A549 treated with Hydrocortisone at 1 μM for 4 hours (cell line): ENCODE measurements around the gene OR51G2. TPM values are rescaled to one million over a fixed set of nuclear protein-coding genes. Genes with fewer than 3 reads are reported as not detected.

ENCODE experiments used
- total RNA-seq: library from RNA; stranded (reverse); fragments of 200-300 nt; extraction: Qiagen RNA extraction; gene quantifications from 5 replicates; pipeline ENCODE4 v1.2.3, GENCODE V29; 2022

Gene OR51G2, protein sequence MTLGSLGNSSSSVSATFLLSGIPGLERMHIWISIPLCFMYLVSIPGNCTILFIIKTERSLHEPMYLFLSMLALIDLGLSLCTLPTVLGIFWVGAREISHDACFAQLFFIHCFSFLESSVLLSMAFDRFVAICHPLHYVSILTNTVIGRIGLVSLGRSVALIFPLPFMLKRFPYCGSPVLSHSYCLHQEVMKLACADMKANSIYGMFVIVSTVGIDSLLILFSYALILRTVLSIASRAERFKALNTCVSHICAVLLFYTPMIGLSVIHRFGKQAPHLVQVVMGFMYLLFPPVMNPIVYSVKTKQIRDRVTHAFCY
- not detected in 5 replicates for total RNA-seq

DNA sequence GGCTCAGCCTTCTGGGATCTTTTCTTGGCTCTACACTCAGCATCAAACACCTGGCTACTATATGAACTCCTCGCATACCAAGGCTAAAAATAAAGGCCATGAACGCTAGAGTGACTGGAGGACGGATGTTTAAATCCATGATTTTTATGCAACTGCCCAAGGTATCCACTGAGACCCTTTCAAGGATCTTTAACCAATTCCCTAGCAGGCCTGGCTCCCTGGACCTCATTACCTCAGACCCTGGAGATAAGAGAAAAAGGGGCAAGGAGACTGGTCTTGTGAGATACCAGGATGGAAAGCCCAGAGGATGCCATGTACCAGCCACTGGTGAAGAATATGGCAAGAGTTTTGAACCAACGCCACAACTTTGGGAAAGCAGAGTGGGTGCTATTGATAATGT is at the start of gene OR51G2:
Gene OR51G2 (minus strand): TSS at position 101 of the 400 bp plus-strand sequence. CDS start 3,687 bp downstream, outside the sequence.

GRCh38 chr11:4955613-4956012 is 36.5 kb upstream of the OR51G2 start, which contains the start of gene OR51A2:
OR51A2 (minus strand) TSS chr11:4955713; CDS start chr11:4955713, 0 bp downstream.

GRCh38 chr11:4947505-4947904 is 28.4 kb upstream of the OR51G2 start, which contains the start of gene OR51A4:
OR51A4 (minus strand) TSS chr11:4947605; CDS start chr11:4947100, 505 bp downstream.

DNA sequence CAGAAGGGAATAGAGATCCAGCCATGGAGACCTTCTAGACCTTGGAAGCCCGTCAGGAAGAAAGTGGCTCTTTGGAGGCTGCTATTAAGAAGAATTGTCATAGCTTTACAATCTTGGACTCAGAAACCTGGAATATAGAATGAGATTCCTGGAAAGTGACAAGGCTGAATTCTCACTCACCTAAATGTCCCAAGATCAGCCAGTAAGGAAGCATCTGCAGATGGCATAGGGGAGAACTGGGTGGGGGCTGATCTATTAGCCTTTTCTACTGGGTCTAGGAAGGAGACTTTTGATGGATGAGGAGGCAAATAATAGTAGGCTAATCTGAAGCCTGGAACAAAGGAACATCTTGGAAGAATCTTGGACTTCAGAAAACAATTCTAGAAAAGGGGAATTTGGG is 5.1 kb upstream of the OR51G2 start, which contains the start of gene OR51G1:
Gene OR51G1 (minus strand): TSS at position 101 of the 400 bp plus-strand sequence. CDS start 0 bp downstream, at position 101.

DNA sequence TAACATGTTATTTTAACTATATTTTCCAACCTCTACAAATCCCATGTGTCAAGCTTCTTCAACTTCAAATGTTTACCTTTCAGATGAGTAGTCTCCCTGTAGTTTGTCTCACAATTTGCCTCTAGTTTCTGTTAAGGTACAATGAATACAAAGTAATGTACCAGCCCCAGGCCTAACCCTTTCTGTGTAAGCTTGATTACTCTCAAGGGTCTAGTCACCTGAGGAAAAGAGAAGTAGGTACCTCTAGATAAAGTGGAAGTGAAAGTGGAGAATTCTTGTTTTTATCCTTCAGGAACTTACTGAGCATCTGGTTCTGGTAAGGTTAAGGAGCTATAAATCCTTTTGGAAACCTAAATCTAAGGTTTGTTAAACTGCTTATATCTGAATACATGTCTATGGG is 15.7 kb downstream of the OR51G2 start, which contains the start of gene OR51A7:
Gene OR51A7 (plus strand): TSS at position 300 of the 400 bp plus-strand sequence. CDS start 3,587 bp downstream, outside the sequence.

DNA sequence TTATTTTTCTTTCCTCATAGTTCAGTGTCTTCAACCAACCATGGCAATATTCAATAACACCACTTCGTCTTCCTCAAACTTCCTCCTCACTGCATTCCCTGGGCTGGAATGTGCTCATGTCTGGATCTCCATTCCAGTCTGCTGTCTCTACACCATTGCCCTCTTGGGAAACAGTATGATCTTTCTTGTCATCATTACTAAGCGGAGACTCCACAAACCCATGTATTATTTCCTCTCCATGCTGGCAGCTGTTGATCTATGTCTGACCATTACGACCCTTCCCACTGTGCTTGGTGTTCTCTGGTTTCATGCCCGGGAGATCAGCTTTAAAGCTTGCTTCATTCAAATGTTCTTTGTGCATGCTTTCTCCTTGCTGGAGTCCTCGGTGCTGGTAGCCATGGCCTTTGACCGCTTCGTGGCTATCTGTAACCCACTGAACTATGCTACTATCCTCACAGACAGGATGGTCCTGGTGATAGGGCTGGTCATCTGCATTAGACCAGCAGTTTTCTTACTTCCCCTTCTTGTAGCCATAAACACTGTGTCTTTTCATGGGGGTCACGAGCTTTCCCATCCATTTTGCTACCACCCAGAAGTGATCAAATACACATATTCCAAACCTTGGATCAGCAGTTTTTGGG is 37.2 kb downstream of the OR51G2 start, which contains the start of gene OR51T1:
Gene OR51T1 (plus strand): TSS at position 41 of the 641 bp plus-strand sequence. CDS start 0 bp downstream, at position 41.

Other genes starting within 250 kb of the OR51G2 start
- gene OR51E2, start 221.5 kb downstream of the OR51G2 start, total RNA-seq, result not detected in 5 replicates
- gene MMP26, start 214.6 kb downstream of the OR51G2 start, total RNA-seq, result not detected in 5 replicates
- gene OR51F1, start 149.4 kb downstream of the OR51G2 start, total RNA-seq, result not detected in 5 replicates
- gene OR52R1, start 115.0 kb downstream of the OR51G2 start, total RNA-seq, result not detected in 5 replicates
- gene OR51F2, start 98.0 kb downstream of the OR51G2 start, total RNA-seq, result not detected in 5 replicates
- gene OR51S1, start 70.1 kb downstream of the OR51G2 start, total RNA-seq, result not detected in 5 replicates
- not detected in 5 replicates for gene OR51T1, start 37.5 kb downstream of the OR51G2 start, total RNA-seq
- not detected in 5 replicates for gene OR51A7, start 15.6 kb downstream of the OR51G2 start, total RNA-seq
- not detected in 5 replicates for gene OR51G1, start 5.0 kb upstream of the OR51G2 start, total RNA-seq
- gene OR51A4, start 28.3 kb upstream of the OR51G2 start, total RNA-seq, result not detected in 5 replicates
- gene OR51A2, start 36.4 kb upstream of the OR51G2 start, total RNA-seq, result not detected in 5 replicates
- gene OR51L1, start 75.5 kb upstream of the OR51G2 start, total RNA-seq, result not detected in 5 replicates
- not detected in 5 replicates for gene OR52J3, start 127.2 kb upstream of the OR51G2 start, total RNA-seq
- gene OR52E2, start 140.3 kb upstream of the OR51G2 start, total RNA-seq, result not detected in 5 replicates
- not detected in 5 replicates for gene OR52E1, start 150.2 kb upstream of the OR51G2 start, total RNA-seq
- gene OR52A5, start 219.0 kb upstream of the OR51G2 start, total RNA-seq, result not detected in 5 replicates
- not detected in 5 replicates for gene OR52A1, start 235.4 kb upstream of the OR51G2 start, total RNA-seq